B cell (primary cell): Measurements from ENCODE around the gene PLCB1. TPM values are rescaled to one million over a fixed set of nuclear protein-coding genes. Genes with fewer than 3 reads are reported as not detected.

Experiments used
- ATAC-seq: fragments of 200-7000 bp; cut with Tn5 transposase; one replicate; pipeline ENCODE4 v1.10.0; 2021; ENCODE audit warnings: low read depth, mild to moderate bottlenecking, moderate number of reproducible peaks, moderate library complexity
- CTCF ChIA-PET: fragments of 350-600 bp; sonication (Branson Sonifier 250); formaldehyde crosslinking; loops from one replicate; lab custom pipeline; 2021; ENCODE audit warnings: antibody characterized with exemption, inconsistent platforms; lab: Charles Lee
- POLR2A ChIA-PET: fragments of 350-600 bp; sonication (Branson Sonifier 250); formaldehyde crosslinking; loops from one replicate; lab custom pipeline; 2021; ENCODE audit warnings: antibody characterized with exemption; lab: Charles Lee
- DNase-seq: peaks from one replicate; pipeline ENCODE4 v3.0.0; 2013
- H2AFZ ChIP-seq: 2 replicates; pipeline ENCODE4 v1.6.1; 2012; ENCODE audit warnings: mild to moderate bottlenecking, low read depth, low read length; ENCODE audit not compliant: insufficient read depth, poor library complexity, severe bottlenecking
- H3K27ac ChIP-seq, 2 donors: 1 replicate in 1 of 2; 2 replicates in 1 of 2; pipeline ENCODE4 v1.5.1; 2012 to 2013; ENCODE audit warnings: low read length in 2 of 2, mild to moderate bottlenecking in 2 of 2, moderate library complexity in 1 of 2
- H3K27me3 ChIP-seq, 4 experiments: fragments of 200-600 bp in 1 of 4; sonication (generic) in 1 of 4; replicated peaks in 1 of 4; 1 replicate in 2 of 4; 2 replicates in 2 of 4; pipeline versions ENCODE4 v1.6.1 to v1.7.0; 2013 to 2016; ENCODE audit warnings: low read length in 3 of 4, mild to moderate bottlenecking in 2 of 4, mixed read lengths in 1 of 4, moderate library complexity in 1 of 4; ENCODE audit not compliant: insufficient read depth in 4 of 4, control insufficient read depth in 3 of 4; ENCODE audit errors: control extremely low read depth in 1 of 4
- H3K36me3 ChIP-seq, 2 experiments: replicated peaks in 1 of 2; 1 replicate in 1 of 2; 2 replicates in 1 of 2; pipeline versions ENCODE4 v1.6.1 to v1.7.1; 2013; ENCODE audit warnings: low read length in 1 of 2; ENCODE audit not compliant: insufficient read depth in 2 of 2, control insufficient read depth in 1 of 2; ENCODE audit errors: control extremely low read depth in 1 of 2, extremely low read depth in 1 of 2
- H3K4me1 ChIP-seq, 2 donors: fragments of 200-600 bp in 1 of 2; sonication (generic) in 1 of 2; 1 replicate in 1 of 2; 2 replicates in 1 of 2; pipeline versions ENCODE4 v1.5.1 to v1.6.1; 2013 to 2017; ENCODE audit warnings: low read length in 2 of 2; ENCODE audit not compliant: control insufficient read depth in 2 of 2, insufficient read depth in 2 of 2
- H3K4me2 ChIP-seq: replicated peaks from 2 replicates; pipeline ENCODE3; 2012; ENCODE audit warnings: mild to moderate bottlenecking, low read depth, low read length; ENCODE audit not compliant: poor library complexity, severe bottlenecking
- H3K4me3 ChIP-seq, 5 experiments: fragments of 200-600 bp in 1 of 5; sonication (generic) in 1 of 5; 1 replicate in 3 of 5; 2 replicates in 2 of 5; pipeline versions ENCODE4 v1.5.1 to v1.7.0; 2011 to 2016; ENCODE audit warnings: low read length in 4 of 5, mild to moderate bottlenecking in 4 of 5, low read depth in 2 of 5, control low read depth in 1 of 5, moderate library complexity in 1 of 5; ENCODE audit not compliant: insufficient read depth in 1 of 5; ENCODE audit errors: control extremely low read depth in 1 of 5, extremely low read depth in 1 of 5
- H3K79me2 ChIP-seq: fragments of 200-600 bp; sonication (generic); one replicate; pipeline ENCODE4 v1.6.0; 2016; ENCODE audit warnings: low read length; ENCODE audit not compliant: control insufficient read depth, insufficient read depth
- H3K9ac ChIP-seq: fragments of 200-600 bp; sonication (generic); 2 replicates; pipeline ENCODE4 v1.6.1; 2017; ENCODE audit warnings: mild to moderate bottlenecking, low read length, moderate library complexity
- H3K9me3 ChIP-seq, 3 donors: one replicate each; pipeline versions ENCODE4 v1.6.1 to v1.7.1; 2013; ENCODE audit warnings: low read length in 2 of 3; ENCODE audit not compliant: control insufficient read depth in 2 of 3, insufficient read depth in 1 of 3; ENCODE audit errors: control extremely low read depth in 1 of 3
- H4K20me1 ChIP-seq: 2 replicates; pipeline ENCODE4 v1.6.0; 2012; ENCODE audit warnings: mild to moderate bottlenecking, low read length; ENCODE audit not compliant: insufficient read depth, control insufficient read depth, poor library complexity, severe bottlenecking
- H3K27ac Mint-ChIP-seq: one replicate; pipeline ENCODE4 v1.8.0; 2021; ENCODE audit warnings: mixed read lengths
- H3K27me3 Mint-ChIP-seq: one replicate; pipeline ENCODE4 v1.8.0; 2021; ENCODE audit warnings: mixed read lengths
- H3K4me1 Mint-ChIP-seq: one replicate; pipeline ENCODE4 v1.8.0; 2021; ENCODE audit warnings: mixed read lengths
- H3K4me3 Mint-ChIP-seq: one replicate; pipeline ENCODE4 v1.8.0; 2021; ENCODE audit warnings: mixed read lengths
- H3K9me3 Mint-ChIP-seq: one replicate; pipeline ENCODE4 v1.8.0; 2022; ENCODE audit warnings: mixed read lengths; ENCODE audit not compliant: insufficient read depth
- EZH2 ChIP-seq: IDR thresholded peaks from 2 replicates; pipeline ENCODE4 v1.6.1; 2012; ENCODE audit warnings: borderline replicate concordance, low read depth, mild to moderate bottlenecking, moderate library complexity, low read length; ENCODE audit not compliant: insufficient read depth, poor library complexity, severe bottlenecking
- WGBS: methylation state at CpG from one replicate; pipeline ENCODE4 v1.1.5; 2013; ENCODE audit warnings: missing lambda C conversion rate; ENCODE audit not compliant: insufficient coverage; 5-methylcytosine and 5-hydroxymethylcytosine counted together
- intact Hi-C: fragments of 100-400 bp; cut with micrococcal nuclease; formaldehyde crosslinking; loops from one replicate; pipeline ENCODE4 v1.10.0; 2022
- polyA plus RNA-seq: library from polyadenylated mRNA; depleted of rRNA; stranded (reverse); fragments of >200 nt; gene quantifications from 2 replicates; pipeline ENCODE4 v1.2.3, GENCODE V29; 2012
- total RNA-seq, 2 donors: library from RNA; stranded (reverse); fragments of 120-200 nt in 1 of 2; gene quantifications; 1 replicate in 1 of 2; 2 replicates in 1 of 2; pipeline versions ENCODE4 v1.2.3 to v1.2.4, GENCODE V29; 2013 to 2022
- TF ChIP-seq, protein P1 (sequence below): fragments of 200-600 bp; IDR thresholded peaks from one replicate; pipeline ENCODE4 v1.8.0; 2022; ENCODE audit warnings: antibody characterized with exemption, mild to moderate bottlenecking

The PLCB1 gene
- total and polyA plus RNA-seq, 2 donors (not counting 1 experiment from before 2014, with no cell fraction given), result 0.18 to 0.47 TPM

DNA sequence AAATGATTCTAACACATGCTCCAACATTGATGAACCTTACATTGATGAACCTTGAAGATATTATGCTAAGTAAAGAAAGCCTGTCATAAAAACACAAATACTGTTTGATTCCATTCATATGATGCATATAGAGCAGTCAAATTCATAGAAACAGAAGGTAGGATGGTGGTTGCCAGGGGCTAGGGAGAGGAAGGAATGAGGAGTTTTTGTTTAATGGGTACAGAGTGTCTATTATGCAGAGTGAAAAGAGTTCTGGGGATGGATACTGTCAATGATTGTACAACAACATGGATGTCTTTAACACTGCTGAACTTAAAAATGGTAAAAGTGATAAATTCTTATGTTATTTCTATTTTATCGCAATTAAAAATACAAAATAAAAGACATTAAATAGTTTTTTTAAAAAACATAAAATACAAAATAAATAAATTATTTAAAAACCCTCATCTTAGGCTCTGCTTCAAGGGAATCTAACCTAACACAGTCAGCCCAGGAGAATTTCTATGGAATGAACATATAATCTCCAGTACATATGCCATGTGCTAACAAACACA is 451.0 kb downstream of the PLCB1 start:
- no peak overlapping the region for H3K4me2 ChIP-seq
- WGBS, result no CpG with 5 or more reads among the region's 1 CpG
- CTCF ChIA-PET, result no interaction called here

DNA sequence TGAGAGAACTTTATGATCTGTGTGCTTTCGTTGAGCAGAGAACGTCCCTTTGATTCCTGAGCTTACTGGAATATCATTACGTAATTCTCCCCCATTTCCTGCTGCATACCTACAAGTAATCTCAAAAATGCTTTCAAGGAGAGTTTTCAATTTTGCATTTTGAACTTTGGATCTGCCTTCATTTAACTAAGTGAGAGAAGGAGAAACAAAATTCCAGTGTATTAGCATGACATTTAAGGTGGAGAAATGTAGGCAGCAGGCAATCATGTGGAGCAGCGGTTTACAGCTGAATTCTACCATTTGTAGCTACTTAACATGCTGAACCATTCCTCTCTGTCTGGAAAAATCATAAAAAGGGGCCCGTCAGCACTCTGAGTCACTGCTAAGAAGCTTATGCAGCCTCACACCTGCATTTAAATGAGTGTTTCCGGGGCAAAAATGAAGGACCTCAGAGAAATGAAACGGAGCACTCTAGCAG is 451.5 kb downstream of the PLCB1 start:
- Histone ChIP-seq H3K4me1 (no peaks in the 10 kb centered on the region), H2AFZ (no peak overlapping the region), H3K4me2 (no peak overlapping the region), H3K27me3 (no peaks in the 10 kb centered on the region), H3K4me3 (no peak overlapping the region), H3K79me2 (no peaks in the 10 kb centered on the region), H3K9me3 (no peaks in the 10 kb centered on the region), H4K20me1 (no peaks in the 10 kb centered on the region), H3K27ac (no peak overlapping the region), H3K9ac (no peak overlapping the region), H3K36me3 (no peaks in the 10 kb centered on the region)
- Mint-ChIP-seq H3K27ac (no peak overlapping the region), H3K4me1 (no peaks in the 10 kb centered on the region), H3K9me3 (no peaks in the 10 kb centered on the region), H3K4me3 (no peak overlapping the region), H3K27me3 (no peaks in the 10 kb centered on the region)
- DNase-seq, result no peak
- intact Hi-C loops, result no loop called here
- no peak for ATAC-seq
- ChIA-PET POLR2A (no interaction called here), CTCF (no interaction called here)
- no peak for TF ChIP-seq EZH2
- TF ChIP-seq, protein P1, sequence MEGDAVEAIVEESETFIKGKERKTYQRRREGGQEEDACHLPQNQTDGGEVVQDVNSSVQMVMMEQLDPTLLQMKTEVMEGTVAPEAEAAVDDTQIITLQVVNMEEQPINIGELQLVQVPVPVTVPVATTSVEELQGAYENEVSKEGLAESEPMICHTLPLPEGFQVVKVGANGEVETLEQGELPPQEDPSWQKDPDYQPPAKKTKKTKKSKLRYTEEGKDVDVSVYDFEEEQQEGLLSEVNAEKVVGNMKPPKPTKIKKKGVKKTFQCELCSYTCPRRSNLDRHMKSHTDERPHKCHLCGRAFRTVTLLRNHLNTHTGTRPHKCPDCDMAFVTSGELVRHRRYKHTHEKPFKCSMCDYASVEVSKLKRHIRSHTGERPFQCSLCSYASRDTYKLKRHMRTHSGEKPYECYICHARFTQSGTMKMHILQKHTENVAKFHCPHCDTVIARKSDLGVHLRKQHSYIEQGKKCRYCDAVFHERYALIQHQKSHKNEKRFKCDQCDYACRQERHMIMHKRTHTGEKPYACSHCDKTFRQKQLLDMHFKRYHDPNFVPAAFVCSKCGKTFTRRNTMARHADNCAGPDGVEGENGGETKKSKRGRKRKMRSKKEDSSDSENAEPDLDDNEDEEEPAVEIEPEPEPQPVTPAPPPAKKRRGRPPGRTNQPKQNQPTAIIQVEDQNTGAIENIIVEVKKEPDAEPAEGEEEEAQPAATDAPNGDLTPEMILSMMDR, result no peak
- WGBS, result 90% methylated on average over 3 of the region's 7 CpGs

More for the DNA sequence above, 451.0 kb downstream of the PLCB1 start:
- no peak overlapping the region for H3K9ac ChIP-seq
- no peaks in the 10 kb centered on the region for H3K4me1 Mint-ChIP-seq
- no peak overlapping the region for H3K27ac Mint-ChIP-seq
- H3K9me3 ChIP-seq, result no peaks in the 10 kb centered on the region
- POLR2A ChIA-PET, result no interaction called here
- no peaks in the 10 kb centered on the region for H3K27me3 ChIP-seq
- ATAC-seq (no peak), DNase-seq (no peak)
- H3K4me3 ChIP-seq, result no peak overlapping the region
- H3K4me1 ChIP-seq, result no peaks in the 10 kb centered on the region
- H3K27me3 Mint-ChIP-seq, result no peaks in the 10 kb centered on the region
- no peak overlapping the region for H3K27ac ChIP-seq
- no peak for TF ChIP-seq EZH2
- TF ChIP-seq, protein P1, result no peak
- H4K20me1 ChIP-seq, result no peaks in the 10 kb centered on the region
- intact Hi-C loops, result no loop called here
- H3K9me3 Mint-ChIP-seq, result no peaks in the 10 kb centered on the region
- H3K36me3 ChIP-seq, result no peaks in the 10 kb centered on the region
- H2AFZ ChIP-seq, result no peak overlapping the region
- no peaks in the 10 kb centered on the region for H3K79me2 ChIP-seq
- H3K4me3 Mint-ChIP-seq, result no peak overlapping the region
